Common myeloid progenitor, CD34-positive (primary cell): ENCODE data around the gene ADTRP.

ENCODE experiments used
- CTCF ChIA-PET: fragments of 350-600 bp; sonication (Branson Sonifier 250); formaldehyde crosslinking; loops from one replicate; lab custom pipeline; 2021; ENCODE audit warnings: antibody characterized with exemption; lab: Charles Lee
- POLR2A ChIA-PET: fragments of 350-600 bp; sonication (Branson Sonifier 250); formaldehyde crosslinking; loops from one replicate; lab custom pipeline; 2021; ENCODE audit warnings: antibody characterized with exemption; lab: Charles Lee
- DNase-seq, 3 donors: peaks; one replicate each; pipeline versions ENCODE4 v3.0.0 to v3.0.0-alpha.2; 2013
- H3K27ac ChIP-seq, 2 experiments: 1 replicate in 1 of 2; 2 replicates in 1 of 2; pipeline ENCODE4 v1.7.0; 2013; ENCODE audit warnings: inconsistent platforms in 2 of 2, low read length in 2 of 2, mild to moderate bottlenecking in 2 of 2, low read depth in 1 of 2, moderate library complexity in 1 of 2; ENCODE audit not compliant: severe bottlenecking in 2 of 2, insufficient read depth in 1 of 2, poor library complexity in 1 of 2
- H3K27me3 ChIP-seq, 5 experiments: replicated peaks in 2 of 5; 1 replicate in 3 of 5; 2 replicates in 2 of 5; pipeline versions ENCODE4 v1.6.1 to v1.7.0; 2013; ENCODE audit warnings: low read length in 4 of 5, mild to moderate bottlenecking in 2 of 5, moderate library complexity in 2 of 5, inconsistent platforms in 1 of 5; ENCODE audit not compliant: insufficient read depth in 5 of 5, control insufficient read depth in 4 of 5
- H3K36me3 ChIP-seq, 4 experiments: 1 replicate in 2 of 4; 2 replicates in 2 of 4; pipeline versions ENCODE4 v1.6.1 to v1.7.0; 2013; ENCODE audit warnings: low read length in 3 of 4, control low read depth in 1 of 4, mild to moderate bottlenecking in 1 of 4; ENCODE audit not compliant: control insufficient read depth in 4 of 4, insufficient read depth in 4 of 4
- H3K4me1 ChIP-seq, 4 experiments: 1 replicate in 3 of 4; 2 replicates in 1 of 4; pipeline versions ENCODE4 v1.6.1 to v1.7.1; 2013; ENCODE audit warnings: low read length in 3 of 4, mild to moderate bottlenecking in 3 of 4, control low read depth in 1 of 4, inconsistent platforms in 1 of 4, moderate library complexity in 1 of 4; ENCODE audit not compliant: control insufficient read depth in 4 of 4, insufficient read depth in 4 of 4; ENCODE audit errors: control extremely low read depth in 1 of 4
- H3K4me3 ChIP-seq, 7 experiments: 1 replicate in 4 of 7; 2 replicates in 3 of 7; pipeline versions ENCODE4 v1.5.1 to v1.7.0; 2013; ENCODE audit warnings: mild to moderate bottlenecking in 7 of 7, low read length in 6 of 7, moderate library complexity in 6 of 7, inconsistent platforms in 2 of 7, low read depth in 2 of 7, control low read depth in 1 of 7; ENCODE audit not compliant: insufficient read depth in 4 of 7, control insufficient read depth in 1 of 7; ENCODE audit errors: extremely low read depth in 1 of 7
- H3K9me3 ChIP-seq, 5 experiments: 1 replicate in 4 of 5; 2 replicates in 1 of 5; pipeline versions ENCODE4 v1.6.1 to v1.7.1; 2013; ENCODE audit warnings: low read length in 4 of 5, mild to moderate bottlenecking in 2 of 5, inconsistent platforms in 1 of 5, low read depth in 1 of 5, moderate library complexity in 1 of 5; ENCODE audit not compliant: control insufficient read depth in 4 of 5, insufficient read depth in 2 of 5; ENCODE audit errors: control extremely low read depth in 1 of 5
- WGBS: methylation state at CpG from one replicate; pipeline ENCODE4 v1.1.5; 2013; ENCODE audit not compliant: insufficient coverage; 5-methylcytosine and 5-hydroxymethylcytosine counted together

The ADTRP gene

DNA sequence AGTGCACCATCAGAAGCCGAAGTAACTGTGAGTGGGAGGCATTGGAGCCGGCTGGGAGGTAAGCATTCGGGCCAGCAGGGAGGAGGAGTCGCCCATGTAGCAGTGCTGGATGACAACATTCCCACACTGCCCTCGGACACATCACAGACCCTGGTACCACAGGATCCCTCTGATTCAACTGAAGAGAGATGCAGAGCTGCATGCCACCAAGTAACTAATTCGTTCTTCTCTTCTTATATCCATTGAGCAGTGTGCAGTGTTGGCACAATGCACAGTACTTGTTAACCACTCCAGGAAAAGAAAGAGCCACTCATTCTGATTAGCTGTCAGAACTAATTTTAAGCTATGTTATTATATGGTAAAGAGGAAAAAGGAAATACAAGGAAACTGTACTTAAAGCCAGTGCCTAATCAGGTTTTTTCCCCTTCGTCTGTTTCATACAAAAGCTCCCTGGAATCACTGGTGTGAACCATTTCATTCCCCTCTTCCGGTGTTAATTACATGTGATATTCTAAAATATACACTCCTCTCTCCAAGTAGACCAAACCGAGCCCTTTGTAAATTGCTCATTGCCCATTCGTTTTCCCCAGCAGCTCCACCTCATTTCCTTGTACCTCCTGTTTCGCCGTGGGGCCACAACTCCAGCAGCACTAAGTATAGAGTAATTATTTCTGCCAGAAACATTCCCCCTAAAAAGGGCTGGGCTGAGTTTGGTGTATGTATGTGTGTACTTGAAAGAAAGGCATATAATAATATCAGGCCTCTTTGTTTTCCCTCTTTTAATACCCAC lies 32.4 kb upstream of the ADTRP start:
- no peaks in the 10 kb centered on the region for H3K36me3 ChIP-seq
- peaks cover 0 to 2% (median 0%) of the 10 kb centered on the region in 5 experiments for H3K27me3 ChIP-seq
- ChIA-PET POLR2A (no interaction called here), CTCF (interaction anchor here (1.0 kb wide), 1 partner anchor 8 kb away, joined by 3 read pairs; no protein-coding TSS in a partner anchor)
- no peaks in the 10 kb centered on the region for H3K4me1 ChIP-seq
- 93% methylated on average over 8 of the region's 12 CpGs for WGBS
- H3K9me3 ChIP-seq = peaks cover 0 to 2% (median 0%) of the 10 kb centered on the region in 5 experiments
- no peak overlapping the region for H3K4me3 ChIP-seq
- H3K27ac ChIP-seq = no peak overlapping the region
- no peak for DNase-seq

DNA sequence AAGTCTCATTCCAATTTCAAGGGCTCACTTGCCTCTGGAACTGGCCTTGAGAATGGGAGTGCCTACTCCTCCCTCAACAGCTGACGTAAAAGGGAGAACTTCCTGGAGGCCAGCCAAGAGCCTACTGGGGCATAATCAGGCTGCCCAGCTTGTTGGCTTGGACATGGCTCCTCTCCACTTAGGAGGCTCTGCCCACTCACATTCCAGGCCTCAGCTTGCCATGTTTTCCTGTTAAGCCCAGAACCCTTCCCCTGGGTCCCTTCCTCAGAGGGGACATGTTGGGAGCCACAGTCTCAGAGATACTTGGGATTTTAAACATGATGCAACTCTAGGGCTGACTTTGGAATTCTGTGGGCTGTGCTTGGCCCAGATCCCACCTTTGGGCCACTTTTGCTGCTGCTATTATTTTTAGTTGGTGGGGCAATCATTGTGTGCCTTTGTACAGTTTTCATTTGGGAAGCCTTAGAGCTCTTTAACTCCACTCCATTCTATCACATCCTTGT lies 31.5 kb upstream of the ADTRP start:
- H3K4me1 ChIP-seq = no peaks in the 10 kb centered on the region
- H3K27me3 ChIP-seq = peaks cover 0 to 2% (median 0%) of the 10 kb centered on the region in 5 experiments
- no peaks in the 10 kb centered on the region for H3K36me3 ChIP-seq
- peaks cover 0 to 2% (median 0%) of the 10 kb centered on the region in 5 experiments for H3K9me3 ChIP-seq
- no peak for DNase-seq
- POLR2A ChIA-PET = no interaction called here
- H3K27ac ChIP-seq = no peak overlapping the region
- CTCF ChIA-PET = no interaction called here
- H3K4me3 ChIP-seq = no peak overlapping the region
- WGBS = 77% methylated on average over 1 of the region's 1 CpG

DNA sequence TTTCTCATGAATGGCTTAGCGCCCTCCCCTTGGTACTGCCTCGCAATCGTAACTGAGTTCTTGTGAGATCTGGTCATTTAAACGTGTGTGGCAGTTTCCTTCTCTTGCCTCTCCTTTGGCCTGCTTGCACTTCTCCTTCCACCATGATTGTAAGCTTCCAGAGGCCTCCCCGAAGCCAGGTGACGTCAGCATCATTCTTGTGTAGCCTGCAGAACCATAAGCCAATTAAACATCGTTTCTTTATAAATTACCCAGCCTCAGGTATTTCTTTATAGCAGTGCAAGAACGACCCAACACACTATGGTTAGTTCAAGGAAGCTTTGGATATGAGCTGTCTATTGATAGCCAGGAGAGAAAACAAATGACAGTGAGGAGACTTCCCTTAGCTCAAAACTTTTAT lies 29.5 kb upstream of the ADTRP start:
- CTCF ChIA-PET = interaction anchor here (0.6 kb wide), 1 partner anchor 10 kb away, joined by 3 read pairs; no protein-coding TSS in a partner anchor
- H3K27me3 ChIP-seq = peaks cover 0 to 2% (median 0%) of the 10 kb centered on the region in 5 experiments
- 95% methylated on average over 4 of the region's 8 CpGs for WGBS
- no peak overlapping the region for H3K4me3 ChIP-seq
- POLR2A ChIA-PET = no interaction called here
- no peak for DNase-seq
- no peak overlapping the region for H3K27ac ChIP-seq
- peaks cover 0 to 2% (median 0%) of the 10 kb centered on the region in 5 experiments for H3K9me3 ChIP-seq
- H3K4me1 ChIP-seq = no peaks in the 10 kb centered on the region
- H3K36me3 ChIP-seq = no peaks in the 10 kb centered on the region

DNA sequence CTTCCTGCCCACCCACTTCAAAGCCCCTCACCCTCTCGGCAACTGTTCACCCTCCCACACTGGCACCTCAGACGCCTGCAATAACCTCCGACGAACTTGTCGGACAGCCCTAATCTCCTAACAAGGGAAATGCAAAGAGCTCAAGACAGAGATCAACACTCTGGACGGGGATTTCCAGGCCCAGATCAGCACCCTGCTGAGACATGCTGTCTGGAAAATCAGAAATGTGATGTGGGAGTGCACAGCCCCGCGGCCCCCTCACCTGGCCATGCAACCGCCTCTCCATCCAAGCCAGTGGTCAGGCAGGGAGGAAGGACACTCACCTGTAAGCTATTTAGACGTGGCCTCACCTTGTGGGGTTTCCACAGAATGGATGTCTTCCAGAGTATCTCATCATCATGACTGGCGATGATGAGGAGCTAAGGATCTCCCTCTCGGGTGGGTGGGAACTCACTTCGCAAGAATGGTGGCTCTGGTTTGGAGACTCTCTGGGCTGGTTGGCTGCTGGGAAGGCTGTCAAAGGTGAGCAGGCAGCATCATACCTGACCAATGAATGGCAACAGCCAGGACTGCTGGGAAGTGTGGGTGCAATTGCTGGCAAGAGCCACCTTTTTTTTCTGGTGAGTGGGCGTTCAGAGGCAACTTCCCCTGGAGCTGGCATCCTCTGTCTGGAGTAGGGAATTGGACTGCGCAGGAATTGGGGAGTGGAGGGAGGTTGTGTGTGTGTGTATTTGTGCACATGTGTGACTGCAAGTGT lies 28.1 kb upstream of the ADTRP start:
- 99% methylated on average over 8 of the region's 15 CpGs for WGBS
- no peaks in the 10 kb centered on the region for H3K27me3 ChIP-seq
- no peak for DNase-seq
- ChIA-PET CTCF (no interaction called here), POLR2A (no interaction called here)
- H3K4me1 ChIP-seq = no peaks in the 10 kb centered on the region
- no peak overlapping the region for H3K27ac ChIP-seq
- H3K9me3 ChIP-seq = no peaks in the 10 kb centered on the region
- H3K4me3 ChIP-seq = no peak overlapping the region
- H3K36me3 ChIP-seq = no peaks in the 10 kb centered on the region

DNA sequence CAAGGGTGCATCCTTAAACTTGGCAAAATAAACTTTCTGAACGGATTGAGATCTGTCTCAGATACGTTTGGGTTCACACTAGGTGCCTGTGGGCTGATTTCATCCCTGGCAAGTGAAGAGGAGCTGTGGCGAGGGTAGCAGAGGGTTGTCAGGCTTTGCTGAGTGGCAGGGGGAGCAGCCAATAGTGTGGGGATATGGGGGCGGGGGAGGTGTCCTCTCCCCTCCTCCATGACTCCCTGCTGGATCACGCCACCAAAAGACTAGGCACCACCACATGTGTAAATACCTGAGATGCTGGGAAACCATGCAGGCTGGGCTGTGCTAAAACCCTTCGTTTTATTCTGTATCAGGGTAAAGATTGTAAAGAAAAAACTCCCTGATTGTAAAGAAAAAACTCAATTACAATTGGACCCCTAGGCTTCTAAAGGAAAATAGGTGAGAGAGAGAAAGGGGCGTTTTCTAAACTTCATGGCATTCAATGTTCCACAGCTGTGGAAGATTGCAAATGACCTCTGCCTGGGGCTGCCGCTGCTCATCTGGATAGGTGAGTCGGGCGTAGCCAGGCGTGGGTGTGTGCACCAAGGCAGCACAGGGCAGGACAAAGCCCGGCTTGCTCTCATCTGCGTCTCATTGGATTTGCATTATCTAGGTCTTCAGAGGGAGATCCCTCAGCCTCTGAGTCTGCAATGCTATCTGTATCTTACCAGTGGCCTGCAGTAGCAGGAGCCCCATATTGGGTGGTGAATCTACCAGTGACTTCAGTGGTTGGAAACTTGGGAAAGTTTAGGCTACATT lies 26.9 kb upstream of the ADTRP start:
- H3K9me3 ChIP-seq = no peaks in the 10 kb centered on the region
- no peaks in the 10 kb centered on the region for H3K36me3 ChIP-seq
- no peaks in the 10 kb centered on the region for H3K27me3 ChIP-seq
- no peak overlapping the region for H3K4me3 ChIP-seq
- POLR2A ChIA-PET = no interaction called here
- DNase-seq = no peak
- CTCF ChIA-PET = no interaction called here
- 98% methylated on average over 12 of the region's 13 CpGs for WGBS
- H3K27ac ChIP-seq = no peak overlapping the region
- H3K4me1 ChIP-seq = no peaks in the 10 kb centered on the region

DNA sequence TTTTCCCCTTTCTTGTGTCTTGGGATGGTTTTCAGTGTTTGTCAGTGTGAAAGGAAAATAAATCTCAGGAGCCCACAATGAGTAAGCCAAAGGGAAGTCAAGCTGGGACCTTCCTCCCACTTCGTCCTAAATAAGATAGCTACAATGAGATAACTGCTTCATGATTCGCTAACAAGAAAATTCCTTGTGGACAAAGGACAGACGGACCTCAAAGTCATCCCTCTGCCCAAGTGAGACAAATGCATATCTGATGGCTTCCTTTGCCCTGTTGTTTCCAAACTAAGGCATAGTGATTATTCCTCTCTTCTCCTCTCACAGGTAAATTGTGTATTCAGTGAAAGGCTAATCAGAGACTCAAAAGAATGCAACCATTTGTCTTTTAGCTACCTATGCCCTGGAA lies 26.1 kb upstream of the ADTRP start:
- Histone ChIP-seq H3K4me1 (no peaks in the 10 kb centered on the region), H3K4me3 (no peak overlapping the region), H3K36me3 (no peaks in the 10 kb centered on the region), H3K9me3 (no peaks in the 10 kb centered on the region), H3K27ac (no peak overlapping the region), H3K27me3 (no peaks in the 10 kb centered on the region)
- ChIA-PET POLR2A (no interaction called here), CTCF (no interaction called here)
- 69% methylated on average over 3 of the region's 3 CpGs for WGBS
- no peak for DNase-seq
